CD8-positive, alpha-beta memory T cell (primary cell): ENCODE results near the gene CSNK1A1L. TPM values are rescaled to one million over a fixed set of nuclear protein-coding genes. Genes with fewer than 3 reads are reported as not detected.

ENCODE experiments used
- CTCF ChIA-PET: fragments of 350-600 bp; sonication (Branson Sonifier 250); formaldehyde crosslinking; loops from one replicate; lab custom pipeline; 2021; ENCODE audit warnings: antibody characterized with exemption; lab: Charles Lee
- POLR2A ChIA-PET: fragments of 350-600 bp; sonication (Branson Sonifier 250); formaldehyde crosslinking; loops from one replicate; lab custom pipeline; 2021; ENCODE audit warnings: antibody characterized with exemption; lab: Charles Lee
- DNase-seq, 5 donors: peaks; one replicate each; pipeline versions ENCODE4 v3.0.0 to v3.0.0-alpha.2; 2020 to 2022; ENCODE audit warnings: mixed read lengths in 1 of 5
- H3K27ac ChIP-seq: one replicate; pipeline ENCODE4 v1.7.0; 2013; ENCODE audit warnings: low read depth, mild to moderate bottlenecking, low read length, moderate library complexity
- H3K27me3 ChIP-seq: 2 replicates; pipeline ENCODE4 v1.7.0; 2013; ENCODE audit warnings: low read length, mild to moderate bottlenecking; ENCODE audit not compliant: insufficient read depth, poor library complexity, severe bottlenecking
- H3K36me3 ChIP-seq: 2 replicates; pipeline ENCODE4 v1.7.0; 2013; ENCODE audit warnings: mild to moderate bottlenecking, low read length, moderate library complexity; ENCODE audit not compliant: insufficient read depth
- H3K4me1 ChIP-seq: 2 replicates; pipeline ENCODE4 v1.7.0; 2013; ENCODE audit warnings: mild to moderate bottlenecking, low read length, moderate library complexity; ENCODE audit not compliant: insufficient read depth
- H3K4me3 ChIP-seq: 2 replicates; pipeline ENCODE4 v1.7.0; 2013; ENCODE audit warnings: mild to moderate bottlenecking, low read length
- H3K9me3 ChIP-seq: 2 replicates; pipeline ENCODE4 v1.7.0; 2013; ENCODE audit warnings: mild to moderate bottlenecking, low read length
- H3K27ac Mint-ChIP-seq, 8 donors: one replicate each; pipeline ENCODE4 v1.8.0; 2020 to 2021; ENCODE audit warnings: mixed read lengths in 8 of 8, mild to moderate bottlenecking in 6 of 8, inconsistent platforms in 3 of 8, moderate library complexity in 3 of 8
- H3K27me3 Mint-ChIP-seq, 2 donors: one replicate each; pipeline ENCODE4 v1.8.0; 2020 to 2021; ENCODE audit warnings: mixed read lengths in 2 of 2, mild to moderate bottlenecking in 1 of 2, moderate library complexity in 1 of 2
- H3K36me3 Mint-ChIP-seq, 3 donors: one replicate each; pipeline ENCODE4 v1.8.0; 2020 to 2021; ENCODE audit warnings: mixed read lengths in 3 of 3, inconsistent platforms in 1 of 3, mild to moderate bottlenecking in 1 of 3
- H3K4me1 Mint-ChIP-seq, 3 donors: one replicate each; pipeline ENCODE4 v1.8.0; 2020 to 2021; ENCODE audit warnings: mixed read lengths in 3 of 3, inconsistent platforms in 1 of 3, mild to moderate bottlenecking in 1 of 3
- H3K4me3 Mint-ChIP-seq, 7 donors: one replicate each; pipeline ENCODE4 v1.8.0; 2020 to 2021; ENCODE audit warnings: mixed read lengths in 7 of 7, mild to moderate bottlenecking in 6 of 7, moderate library complexity in 4 of 7, inconsistent platforms in 2 of 7
- H3K9me3 Mint-ChIP-seq, 5 donors: one replicate each; pipeline ENCODE4 v1.8.0; 2020 to 2022; ENCODE audit warnings: mixed read lengths in 5 of 5, mild to moderate bottlenecking in 3 of 5, moderate library complexity in 2 of 5, inconsistent platforms in 1 of 5
- polyA plus RNA-seq: library from polyadenylated mRNA; unstranded; fragments of 300-500 nt; fragmentation: Illumina TruSeq; gene quantifications from one replicate; pipeline ENCODE4 v1.2.3, GENCODE V29; 2021
- total RNA-seq, 2 experiments: library from RNA; stranded (reverse); gene quantifications; one replicate each; pipeline ENCODE4 v1.2.3, GENCODE V29; 2021

Gene CSNK1A1L
- total and polyA plus RNA-seq, 3 experiments from 2014 or later, result not detected

- ChIA-PET POLR2A (no interaction called here), CTCF (no interaction called here)
- Mint-ChIP-seq H3K27ac (no peak overlapping the region), H3K27me3 (peaks cover 3 to 16% of the 10 kb centered on the region in 2 donors), H3K36me3 (no peaks in the 10 kb centered on the region), H3K4me1 (no peaks in the 10 kb centered on the region), H3K9me3 (no peaks in the 10 kb centered on the region), H3K4me3 (no peak overlapping the region)
- no peaks in the 10 kb centered on the region for H3K27me3 ChIP-seq
- H3K9me3 ChIP-seq, result no peaks in the 10 kb centered on the region
- no peak overlapping the region for H3K4me3 ChIP-seq
- no peak overlapping the region for H3K27ac ChIP-seq
- no peaks in the 10 kb centered on the region for H3K36me3 ChIP-seq
- H3K4me1 ChIP-seq, result no peaks in the 10 kb centered on the region
- DNase-seq, result no peak
These were observed 18.0 kb downstream of the CSNK1A1L start for GRCh38 chr13:37087486-37087885.

- no peak overlapping the region for H3K27ac ChIP-seq
- no peaks in the 10 kb centered on the region for H3K36me3 Mint-ChIP-seq
- H3K4me1 Mint-ChIP-seq, result no peaks in the 10 kb centered on the region
- H3K9me3 ChIP-seq, result no peaks in the 10 kb centered on the region
- no peak for DNase-seq
- H3K27me3 Mint-ChIP-seq, result peaks cover 4 to 16% of the 10 kb centered on the region in 2 donors
- CTCF ChIA-PET, result no interaction called here
- H3K27me3 ChIP-seq, result no peaks in the 10 kb centered on the region
- no peaks in the 10 kb centered on the region for H3K36me3 ChIP-seq
- no peak overlapping the region for H3K4me3 Mint-ChIP-seq
- POLR2A ChIA-PET, result no interaction called here
- no peak overlapping the region for H3K27ac Mint-ChIP-seq
- no peak overlapping the region for H3K4me3 ChIP-seq
- no peaks in the 10 kb centered on the region for H3K9me3 Mint-ChIP-seq
- H3K4me1 ChIP-seq, result no peaks in the 10 kb centered on the region
These were observed 19.9 kb downstream of the CSNK1A1L start for GRCh38 chr13:37085606-37086005.

- no peaks in the 10 kb centered on the region for H3K9me3 Mint-ChIP-seq
- ChIA-PET CTCF (no interaction called here), POLR2A (no interaction called here)
- H3K27ac Mint-ChIP-seq, result no peak overlapping the region
- peaks cover 2 to 9% of the 10 kb centered on the region in 2 donors for H3K27me3 Mint-ChIP-seq
- Histone ChIP-seq H3K4me3 (no peak overlapping the region), H3K27me3 (no peaks in the 10 kb centered on the region), H3K36me3 (no peaks in the 10 kb centered on the region), H3K4me1 (no peaks in the 10 kb centered on the region), H3K27ac (no peak overlapping the region), H3K9me3 (no peaks in the 10 kb centered on the region)
- no peaks in the 10 kb centered on the region for H3K4me1 Mint-ChIP-seq
- H3K4me3 Mint-ChIP-seq, result no peak overlapping the region
- DNase-seq, result no peak
- no peaks in the 10 kb centered on the region for H3K36me3 Mint-ChIP-seq
These were observed 28.6 kb downstream of the CSNK1A1L start for GRCh38 chr13:37076818-37077217.

- no peaks in the 10 kb centered on the region for H3K36me3 Mint-ChIP-seq
- Histone ChIP-seq H3K4me1 (no peaks in the 10 kb centered on the region), H3K36me3 (no peaks in the 10 kb centered on the region), H3K4me3 (no peak overlapping the region), H3K27me3 (no peaks in the 10 kb centered on the region), H3K27ac (no peak overlapping the region), H3K9me3 (no peaks in the 10 kb centered on the region)
- CTCF ChIA-PET, result no interaction called here
- no peaks in the 10 kb centered on the region for H3K9me3 Mint-ChIP-seq
- no peak overlapping the region for H3K27ac Mint-ChIP-seq
- no peak for DNase-seq
- POLR2A ChIA-PET, result no interaction called here
- H3K4me1 Mint-ChIP-seq, result no peaks in the 10 kb centered on the region
- peaks cover 2 to 14% of the 10 kb centered on the region in 2 donors for H3K27me3 Mint-ChIP-seq
- no peak overlapping the region for H3K4me3 Mint-ChIP-seq
These were observed 30.3 kb downstream of the CSNK1A1L start for GRCh38 chr13:37075164-37075563.

GRCh38 chr13:37074703-37075102 is 30.8 kb downstream of the CSNK1A1L start:
- CTCF ChIA-PET, result no interaction called here
- Mint-ChIP-seq H3K9me3 (no peaks in the 10 kb centered on the region), H3K4me3 (no peak overlapping the region), H3K4me1 (no peaks in the 10 kb centered on the region), H3K27ac (peak overlapping the region in 1 of 8 donors; percentile 23), H3K27me3 (peaks cover 2 to 14% of the 10 kb centered on the region in 2 donors), H3K36me3 (no peaks in the 10 kb centered on the region)
- Histone ChIP-seq H3K27ac (no peak overlapping the region), H3K9me3 (no peaks in the 10 kb centered on the region), H3K4me1 (no peaks in the 10 kb centered on the region), H3K27me3 (no peaks in the 10 kb centered on the region), H3K4me3 (no peak overlapping the region), H3K36me3 (no peaks in the 10 kb centered on the region)
- POLR2A ChIA-PET, result no interaction called here
- peak in 1 of 5 donors; percentile 14 for DNase-seq

GRCh38 chr13:37072024-37072423 is 33.4 kb downstream of the CSNK1A1L start:
- peaks cover 2 to 16% of the 10 kb centered on the region in 2 donors for H3K27me3 Mint-ChIP-seq
- H3K9me3 Mint-ChIP-seq, result no peaks in the 10 kb centered on the region
- no peak overlapping the region for H3K27ac Mint-ChIP-seq

GRCh38 chr13:37070956-37071355 is 34.5 kb downstream of the CSNK1A1L start:
- no peaks in the 10 kb centered on the region for H3K36me3 ChIP-seq
- Mint-ChIP-seq H3K4me3 (no peak overlapping the region), H3K9me3 (no peaks in the 10 kb centered on the region), H3K27me3 (peaks cover 8 to 20% of the 10 kb centered on the region in 2 donors), H3K27ac (no peak overlapping the region), H3K36me3 (no peaks in the 10 kb centered on the region), H3K4me1 (no peaks in the 10 kb centered on the region)
- no peak for DNase-seq
- H3K9me3 ChIP-seq, result no peaks in the 10 kb centered on the region
- no peak overlapping the region for H3K27ac ChIP-seq
- no peaks in the 10 kb centered on the region for H3K4me1 ChIP-seq
- no peak overlapping the region for H3K4me3 ChIP-seq
- ChIA-PET POLR2A (no interaction called here), CTCF (interaction anchor here (0.8 kb wide), 1 partner anchor 8 kb away, joined by 3 read pairs; no protein-coding TSS in a partner anchor)
- H3K27me3 ChIP-seq, result no peaks in the 10 kb centered on the region

More at GRCh38 chr13:37072024-37072423, 33.4 kb downstream of the CSNK1A1L start:
- ChIA-PET CTCF (no interaction called here), POLR2A (no interaction called here)
- no peak for DNase-seq
- Histone ChIP-seq H3K4me1 (no peaks in the 10 kb centered on the region), H3K27me3 (no peaks in the 10 kb centered on the region), H3K36me3 (no peaks in the 10 kb centered on the region), H3K27ac (no peak overlapping the region), H3K4me3 (no peak overlapping the region), H3K9me3 (no peaks in the 10 kb centered on the region)
- Mint-ChIP-seq H3K4me3 (no peak overlapping the region), H3K36me3 (no peaks in the 10 kb centered on the region), H3K4me1 (no peaks in the 10 kb centered on the region)

GRCh38 chr13:37070145-37070695 is 35.2 kb downstream of the CSNK1A1L start:
- H3K27ac Mint-ChIP-seq, result no peak overlapping the region
- no peaks in the 10 kb centered on the region for H3K4me1 Mint-ChIP-seq
- H3K27me3 ChIP-seq, result no peaks in the 10 kb centered on the region
- no peaks in the 10 kb centered on the region for H3K4me1 ChIP-seq
- H3K4me3 Mint-ChIP-seq, result no peak overlapping the region
- no peaks in the 10 kb centered on the region for H3K9me3 Mint-ChIP-seq
- H3K9me3 ChIP-seq, result no peaks in the 10 kb centered on the region
- H3K27me3 Mint-ChIP-seq, result peaks cover 9 to 20% of the 10 kb centered on the region in 2 donors
- ChIA-PET CTCF (interaction anchor here (0.8 kb wide), 1 partner anchor 8 kb away, joined by 3 read pairs; no protein-coding TSS in a partner anchor), POLR2A (no interaction called here)
- H3K36me3 Mint-ChIP-seq, result no peaks in the 10 kb centered on the region
- H3K36me3 ChIP-seq, result no peaks in the 10 kb centered on the region
- H3K4me3 ChIP-seq, result no peak overlapping the region
- no peak overlapping the region for H3K27ac ChIP-seq
- DNase-seq, result no peak
